ENCODE results near the gene ARHGEF9.

DNA sequence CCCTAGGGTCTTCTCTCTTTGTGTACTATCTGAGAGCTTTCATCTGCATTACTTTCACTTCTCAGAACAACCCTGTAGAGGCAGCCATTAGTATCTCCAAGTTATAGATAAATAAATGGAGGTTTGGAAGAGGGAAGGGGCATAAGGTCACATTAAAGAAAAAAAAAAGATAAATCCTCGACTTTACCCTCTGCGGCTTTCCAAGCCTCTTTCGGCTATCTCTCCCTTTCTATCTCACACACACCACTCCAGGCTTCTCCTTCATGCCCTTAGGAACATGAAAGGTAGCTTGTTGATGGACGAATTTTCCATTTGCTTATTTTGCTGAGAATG, 660 bp upstream of the ARHGEF9 start:
- TF ChIP-seq JUND (IDR thresholded peaks at IDR 0.05; ENCODE audit: low read depth, low read length) (no peak), EP300 (IDR thresholded peaks at IDR 0.05; ENCODE audit: borderline replicate concordance in 1 of 2, control insufficient read depth in 1 of 2, low read depth in 2 of 2, low read length in 2 of 2) (no peak), POLR2AphosphoS5 (IDR thresholded peaks at IDR 0.05; ENCODE audit: low read length) (no peak), SUZ12 (IDR thresholded peaks at IDR 0.05; ENCODE audit: unreplicated experiment) (no peak), CHD2 (IDR thresholded peaks at IDR 0.05; ENCODE audit: borderline replicate concordance, low read depth, low read length) (no peak), NFIC (IDR thresholded peaks at IDR 0.05; ENCODE audit: low read depth, low read length) (no peak), POLR2A (IDR thresholded peaks at IDR 0.05; ENCODE audit: low read depth, low read length) (no peak), SREBF2 (IDR thresholded peaks at IDR 0.05; ENCODE audit: low read length) (no peak), ESRRA (IDR thresholded peaks at IDR 0.05; ENCODE audit: low read length) (no peak), RAD51 (IDR thresholded peaks at IDR 0.05) (no peak), ZNF384 (IDR thresholded peaks at IDR 0.05; ENCODE audit: borderline replicate concordance, low read depth, low read length) (no peak), TCF3 (IDR thresholded peaks at IDR 0.05; ENCODE audit: borderline replicate concordance, insufficient read depth, low read depth, low read length) (no peak)
- TF ChIP-seq, protein P1, sequence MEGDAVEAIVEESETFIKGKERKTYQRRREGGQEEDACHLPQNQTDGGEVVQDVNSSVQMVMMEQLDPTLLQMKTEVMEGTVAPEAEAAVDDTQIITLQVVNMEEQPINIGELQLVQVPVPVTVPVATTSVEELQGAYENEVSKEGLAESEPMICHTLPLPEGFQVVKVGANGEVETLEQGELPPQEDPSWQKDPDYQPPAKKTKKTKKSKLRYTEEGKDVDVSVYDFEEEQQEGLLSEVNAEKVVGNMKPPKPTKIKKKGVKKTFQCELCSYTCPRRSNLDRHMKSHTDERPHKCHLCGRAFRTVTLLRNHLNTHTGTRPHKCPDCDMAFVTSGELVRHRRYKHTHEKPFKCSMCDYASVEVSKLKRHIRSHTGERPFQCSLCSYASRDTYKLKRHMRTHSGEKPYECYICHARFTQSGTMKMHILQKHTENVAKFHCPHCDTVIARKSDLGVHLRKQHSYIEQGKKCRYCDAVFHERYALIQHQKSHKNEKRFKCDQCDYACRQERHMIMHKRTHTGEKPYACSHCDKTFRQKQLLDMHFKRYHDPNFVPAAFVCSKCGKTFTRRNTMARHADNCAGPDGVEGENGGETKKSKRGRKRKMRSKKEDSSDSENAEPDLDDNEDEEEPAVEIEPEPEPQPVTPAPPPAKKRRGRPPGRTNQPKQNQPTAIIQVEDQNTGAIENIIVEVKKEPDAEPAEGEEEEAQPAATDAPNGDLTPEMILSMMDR (IDR thresholded peaks at IDR 0.05 in 2 of 3, conservative IDR thresholded peaks at IDR 0.05 in 1 of 3; ENCODE audit: control insufficient read depth in 2 of 3, extremely low read depth in 1 of 3, insufficient read depth in 1 of 3, low read depth in 3 of 3, low read length in 3 of 3): no peak
- TF ChIP-seq, protein P2, sequence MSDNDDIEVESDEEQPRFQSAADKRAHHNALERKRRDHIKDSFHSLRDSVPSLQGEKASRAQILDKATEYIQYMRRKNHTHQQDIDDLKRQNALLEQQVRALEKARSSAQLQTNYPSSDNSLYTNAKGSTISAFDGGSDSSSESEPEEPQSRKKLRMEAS (IDR thresholded peaks at IDR 0.05; ENCODE audit: low read depth, low read length): no peak
